ENCODE data around the gene GALNT18. TPM values are rescaled to one million over a fixed set of nuclear protein-coding genes. Genes with fewer than 3 reads are reported as not detected.

The GALNT18 gene
- polyA plus RNA-seq, 1 donor (not counting 4 experiments of a cell fraction or from before 2014, with no cell fraction given), result 27.2 TPM

GRCh38 chr11:11425806-11426205 is 196.0 kb downstream of the GALNT18 start:
- DNase-seq (ENCODE audit: low read depth, low spot score) (no peak), FAIRE-seq (no peak)
- Histone ChIP-seq H3K36me3 (ENCODE audit: control insufficient read depth in 2 of 2, extremely low read depth in 1 of 2, insufficient read depth in 2 of 2, low read length in 2 of 2) (peaks cover 2 to 19% of the 10 kb centered on the region in 2 experiments), H3K4me1 (ENCODE audit: control insufficient read depth, extremely low read depth, insufficient read depth, low read length) (peaks cover 34% of the 10 kb centered on the region), H3K9ac (ENCODE audit: control insufficient read depth, extremely low read depth, insufficient read depth, low read length) (no peak overlapping the region), H3K4me2 (ENCODE audit: control insufficient read depth, extremely low read depth, insufficient read depth, low read depth, low read length) (no peak overlapping the region), H3K27me3 (ENCODE audit: control insufficient read depth, extremely low read depth, insufficient read depth, low read length) (no peaks in the 10 kb centered on the region), H3K4me3 (ENCODE audit: control insufficient read depth in 2 of 3, extremely low read depth in 1 of 3, insufficient read depth in 2 of 3, low read depth in 1 of 3, low read length in 3 of 3) (no peak overlapping the region), H3K79me2 (ENCODE audit: control insufficient read depth, insufficient read depth, low read length) (no peaks in the 10 kb centered on the region), H3K9me3 (ENCODE audit: control insufficient read depth, low read depth, low read length) (no peaks in the 10 kb centered on the region), H4K20me1 (ENCODE audit: control insufficient read depth, extremely low read depth, insufficient read depth, low read length) (peaks cover 9% of the 10 kb centered on the region), H3K27ac (ENCODE audit: control insufficient read depth, insufficient read depth, low read length) (no peak overlapping the region), H2AFZ (ENCODE audit: control insufficient read depth, low read length) (no peak overlapping the region), H3K9me1 (ENCODE audit: control insufficient read depth, extremely low read depth, insufficient read depth, low read length) (peaks cover 5% of the 10 kb centered on the region)
- no peak for TF ChIP-seq CTCF (optimal IDR thresholded peaks at IDR 0.05 in 1 of 3, IDR thresholded peaks at IDR 0.05 in 1 of 3, conservative IDR thresholded peaks at IDR 0.05 in 1 of 3; ENCODE audit: extremely low read depth in 1 of 3, insufficient read depth in 2 of 3, low read length in 3 of 3)
- no peak for TF ChIP-seq EZH2 (IDR thresholded peaks at IDR 0.05; ENCODE audit: low read length)
- dilution Hi-C loops (cut with MboI; ENCODE audit: extremely low pct_ligation_motif_present, low sequenced_read_pairs), result no loop called here

- H3K27ac ChIP-seq (ENCODE audit: control insufficient read depth, insufficient read depth, low read length), result no peak overlapping the region
- no peak overlapping the region for H3K4me2 ChIP-seq (ENCODE audit: control insufficient read depth, extremely low read depth, insufficient read depth, low read depth, low read length)
- no peak overlapping the region for H3K9ac ChIP-seq (ENCODE audit: control insufficient read depth, extremely low read depth, insufficient read depth, low read length)
- TF ChIP-seq CTCF (optimal IDR thresholded peaks at IDR 0.05 in 1 of 3, IDR thresholded peaks at IDR 0.05 in 1 of 3, conservative IDR thresholded peaks at IDR 0.05 in 1 of 3; ENCODE audit: extremely low read depth in 1 of 3, insufficient read depth in 2 of 3, low read length in 3 of 3) (no peak), EZH2 (IDR thresholded peaks at IDR 0.05; ENCODE audit: low read length) (no peak)
- no peak for FAIRE-seq
- dilution Hi-C loops (cut with MboI; ENCODE audit: extremely low pct_ligation_motif_present, low sequenced_read_pairs), result no loop called here
- peaks cover 9% of the 10 kb centered on the region for H4K20me1 ChIP-seq (ENCODE audit: control insufficient read depth, extremely low read depth, insufficient read depth, low read length)
- H3K9me3 ChIP-seq (ENCODE audit: control insufficient read depth, low read depth, low read length), result no peaks in the 10 kb centered on the region
- peaks cover 5% of the 10 kb centered on the region for H3K9me1 ChIP-seq (ENCODE audit: control insufficient read depth, extremely low read depth, insufficient read depth, low read length)
- H3K79me2 ChIP-seq (ENCODE audit: control insufficient read depth, insufficient read depth, low read length), result no peaks in the 10 kb centered on the region
- H3K4me1 ChIP-seq (ENCODE audit: control insufficient read depth, extremely low read depth, insufficient read depth, low read length), result peaks cover 34% of the 10 kb centered on the region
- no peak overlapping the region for H3K4me3 ChIP-seq (ENCODE audit: control insufficient read depth in 2 of 3, extremely low read depth in 1 of 3, insufficient read depth in 2 of 3, low read depth in 1 of 3, low read length in 3 of 3)
- no peak for DNase-seq (ENCODE audit: low read depth, low spot score)
- H3K36me3 ChIP-seq (ENCODE audit: control insufficient read depth in 2 of 2, extremely low read depth in 1 of 2, insufficient read depth in 2 of 2, low read length in 2 of 2), result peaks cover 2 to 16% of the 10 kb centered on the region in 2 experiments
- H3K27me3 ChIP-seq (ENCODE audit: control insufficient read depth, extremely low read depth, insufficient read depth, low read length), result no peaks in the 10 kb centered on the region
- H2AFZ ChIP-seq (ENCODE audit: control insufficient read depth, low read length), result no peak overlapping the region
Measured at GRCh38 chr11:11424688-11425087, 197.1 kb downstream of the GALNT18 start.

Data from keratinocyte (primary cell).